Ectodermal cell (in vitro differentiated cells): Measurements from ENCODE around the gene LONRF2.

Experiments used
- H3K27ac ChIP-seq: 2 replicates; pipeline ENCODE4 v1.7.0; 2013; ENCODE audit warnings: mild to moderate bottlenecking, low read depth, low read length; ENCODE audit not compliant: insufficient read depth, poor library complexity, severe bottlenecking
- H3K27me3 ChIP-seq: 2 replicates; pipeline ENCODE4 v1.7.0; 2013; ENCODE audit warnings: mild to moderate bottlenecking, low read length; ENCODE audit not compliant: insufficient read depth, control insufficient read depth, poor library complexity, severe bottlenecking
- H3K36me3 ChIP-seq: one replicate; pipeline ENCODE4 v1.7.0; 2013; ENCODE audit warnings: low read length; ENCODE audit not compliant: control insufficient read depth, insufficient read depth
- H3K4me1 ChIP-seq: one replicate; pipeline ENCODE4 v1.7.0; 2013; ENCODE audit warnings: low read length; ENCODE audit not compliant: control insufficient read depth, insufficient read depth
- H3K4me3 ChIP-seq: 2 replicates; pipeline ENCODE4 v1.7.0; 2013; ENCODE audit warnings: low read depth, low read length, control low read depth; ENCODE audit not compliant: insufficient read depth
- H3K9me3 ChIP-seq: 2 replicates; pipeline ENCODE4 v1.7.0; 2013; ENCODE audit warnings: mild to moderate bottlenecking, low read length, moderate library complexity; ENCODE audit not compliant: control insufficient read depth
- WGBS, 2 experiments: methylation state at CpG; one replicate each; pipeline ENCODE4 v1.1.7; 2013; ENCODE audit warnings: missing lambda C conversion rate in 2 of 2; 5-methylcytosine and 5-hydroxymethylcytosine counted together

The LONRF2 gene

DNA sequence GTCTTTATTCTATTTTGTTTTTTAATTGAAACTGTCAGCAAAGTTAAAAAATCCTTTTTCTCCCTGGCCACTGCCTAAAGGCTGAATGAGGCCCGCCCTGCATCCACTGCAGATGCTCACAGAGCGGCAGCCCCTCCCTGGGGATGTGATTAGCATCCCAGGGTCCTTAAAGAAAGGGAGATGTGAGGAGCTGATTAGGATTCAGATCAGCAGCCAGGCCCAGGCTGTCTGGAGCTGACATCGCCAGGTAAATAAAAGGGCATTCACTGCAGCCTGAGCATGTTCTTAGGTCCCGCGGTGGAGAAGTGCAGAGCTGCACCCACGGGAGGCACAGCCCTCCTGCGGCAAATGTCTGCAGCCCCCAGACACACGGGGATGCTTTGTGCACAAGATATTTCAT is 83.8 kb downstream of the LONRF2 start:
- Histone ChIP-seq H3K36me3 (no peaks in the 10 kb centered on the region), H3K27me3 (no peaks in the 10 kb centered on the region), H3K4me1 (peaks cover 17% of the 10 kb centered on the region), H3K4me3 (no peak overlapping the region), H3K27ac (no peak overlapping the region), H3K9me3 (no peaks in the 10 kb centered on the region)
- 58 to 61% methylated on average over 8 of the region's 8 CpGs for WGBS, 2 experiments

DNA sequence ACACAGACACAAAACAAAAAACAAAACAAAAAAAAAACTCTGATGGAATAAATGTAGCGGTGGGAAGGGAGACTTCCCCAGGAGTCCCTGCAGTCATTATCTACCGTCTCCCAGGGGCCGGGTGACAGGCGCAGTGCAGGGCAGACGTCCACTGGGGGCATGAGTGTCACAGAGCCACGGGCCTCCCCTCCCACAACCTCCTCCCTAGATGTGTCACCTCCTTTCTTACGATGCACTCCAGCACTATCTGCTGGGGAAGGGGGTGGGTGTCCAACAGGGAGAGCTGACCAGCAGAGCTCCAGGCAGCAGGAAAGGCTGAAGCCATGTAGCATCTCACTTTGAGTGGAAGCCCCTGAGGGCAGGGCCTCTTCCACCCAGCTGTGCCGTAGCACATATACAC is 84.5 kb downstream of the LONRF2 start:
- Histone ChIP-seq H3K36me3 (no peaks in the 10 kb centered on the region), H3K4me3 (no peak overlapping the region), H3K4me1 (peaks cover 17% of the 10 kb centered on the region), H3K27me3 (no peaks in the 10 kb centered on the region), H3K27ac (no peak overlapping the region), H3K9me3 (no peaks in the 10 kb centered on the region)
- 67 to 77% methylated on average over 8 of the region's 8 CpGs for WGBS, 2 experiments

DNA sequence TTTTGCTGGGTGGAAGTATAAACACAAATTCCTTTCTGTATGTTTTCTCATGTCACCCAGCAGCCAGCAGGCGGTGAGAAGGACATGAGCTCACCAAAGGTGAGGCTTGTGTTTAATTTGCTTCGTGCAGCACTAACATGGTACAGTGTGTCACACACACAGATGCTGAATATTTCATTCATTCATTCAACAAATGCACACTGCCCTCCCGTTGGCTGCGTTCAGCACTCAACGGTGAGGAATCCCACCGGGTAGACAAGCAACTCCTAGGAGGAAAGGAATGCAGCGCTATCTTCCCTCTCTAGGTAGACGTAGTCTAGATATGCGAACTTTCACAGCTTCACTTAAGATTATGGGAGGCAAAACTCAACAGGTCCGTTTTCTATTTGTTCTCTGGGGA is 85.1 kb downstream of the LONRF2 start:
- Histone ChIP-seq H3K9me3 (no peaks in the 10 kb centered on the region), H3K36me3 (no peaks in the 10 kb centered on the region), H3K27me3 (no peaks in the 10 kb centered on the region), H3K4me1 (peaks cover 17% of the 10 kb centered on the region), H3K4me3 (no peak overlapping the region), H3K27ac (no peak overlapping the region)
- 85 to 87% methylated on average over 10 of the region's 10 CpGs for WGBS, 2 experiments

DNA sequence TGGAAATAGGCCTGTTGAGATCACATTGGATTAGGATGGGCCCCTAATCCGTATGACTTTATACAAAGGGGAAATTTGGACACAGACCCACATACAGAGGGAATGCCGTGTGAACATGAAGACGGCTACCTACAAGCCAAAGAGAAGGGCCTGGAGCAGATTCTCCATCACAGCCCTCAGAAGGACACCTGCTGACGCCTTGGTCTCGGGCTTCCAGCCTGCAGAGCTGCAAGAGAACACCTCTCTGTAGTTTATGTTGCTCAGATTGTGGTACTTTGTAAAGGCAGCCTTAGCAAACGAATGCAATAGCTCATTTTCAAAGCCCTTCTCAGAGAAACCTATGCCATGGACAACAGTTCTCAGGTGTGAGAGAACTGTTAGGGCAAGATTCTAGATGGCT is 86.1 kb downstream of the LONRF2 start:
- no peak overlapping the region for H3K4me3 ChIP-seq
- no peaks in the 10 kb centered on the region for H3K27me3 ChIP-seq
- H3K27ac ChIP-seq = no peak overlapping the region
- 79 to 82% methylated on average over 6 of the region's 6 CpGs for WGBS, 2 experiments
- H3K9me3 ChIP-seq = no peaks in the 10 kb centered on the region
- no peaks in the 10 kb centered on the region for H3K36me3 ChIP-seq
- peaks cover 17% of the 10 kb centered on the region for H3K4me1 ChIP-seq

DNA sequence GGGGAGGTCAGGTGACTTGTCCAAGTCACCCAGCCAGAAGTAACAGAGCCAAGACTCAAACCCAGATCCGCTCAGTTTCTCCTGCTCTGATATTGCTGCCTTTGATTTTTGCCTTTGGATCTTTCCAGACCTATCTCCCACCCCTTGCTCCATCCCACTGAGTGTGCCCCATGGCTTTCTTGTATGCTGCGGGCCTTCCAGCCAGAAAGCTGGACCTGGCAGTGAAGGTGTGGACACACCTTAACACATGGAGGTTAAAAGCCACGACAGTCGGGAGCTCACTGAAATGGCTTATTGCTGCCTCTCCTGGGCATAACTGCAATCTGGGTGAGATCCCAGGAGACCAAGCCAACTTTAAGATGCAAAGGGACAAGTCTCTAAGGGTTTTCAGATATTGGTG is 86.7 kb downstream of the LONRF2 start:
- 95 to 96% methylated on average over 4 of the region's 4 CpGs for WGBS, 2 experiments
- Histone ChIP-seq H3K36me3 (no peaks in the 10 kb centered on the region), H3K9me3 (no peaks in the 10 kb centered on the region), H3K27me3 (no peaks in the 10 kb centered on the region), H3K4me3 (no peak overlapping the region), H3K4me1 (peaks cover 17% of the 10 kb centered on the region), H3K27ac (no peak overlapping the region)

DNA sequence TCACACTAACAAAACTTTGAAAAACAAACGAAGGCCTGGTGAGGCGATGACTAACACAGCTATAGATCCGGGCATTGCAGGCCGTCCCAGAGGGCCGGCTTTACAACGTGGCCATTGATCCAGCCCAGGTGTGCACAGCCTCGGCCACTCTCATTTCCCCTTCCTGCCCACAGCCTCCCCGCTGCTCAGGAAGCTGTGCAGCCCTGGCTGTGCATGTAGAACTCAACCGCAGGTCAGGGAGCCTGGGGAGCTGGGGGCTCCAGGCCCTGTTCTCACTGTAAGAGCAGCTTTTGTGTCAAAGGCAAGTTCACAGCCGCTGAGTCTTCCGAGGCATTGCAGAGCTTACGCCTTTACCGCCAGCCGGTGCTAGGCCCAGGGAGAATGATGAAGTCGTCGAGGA is 87.2 kb downstream of the LONRF2 start:
- Histone ChIP-seq H3K9me3 (no peaks in the 10 kb centered on the region), H3K4me1 (peaks cover 17% of the 10 kb centered on the region), H3K36me3 (no peaks in the 10 kb centered on the region), H3K27ac (no peak overlapping the region), H3K27me3 (no peaks in the 10 kb centered on the region), H3K4me3 (no peak overlapping the region)
- WGBS, 2 experiments = 67 to 71% methylated on average over 16 of the region's 16 CpGs

DNA sequence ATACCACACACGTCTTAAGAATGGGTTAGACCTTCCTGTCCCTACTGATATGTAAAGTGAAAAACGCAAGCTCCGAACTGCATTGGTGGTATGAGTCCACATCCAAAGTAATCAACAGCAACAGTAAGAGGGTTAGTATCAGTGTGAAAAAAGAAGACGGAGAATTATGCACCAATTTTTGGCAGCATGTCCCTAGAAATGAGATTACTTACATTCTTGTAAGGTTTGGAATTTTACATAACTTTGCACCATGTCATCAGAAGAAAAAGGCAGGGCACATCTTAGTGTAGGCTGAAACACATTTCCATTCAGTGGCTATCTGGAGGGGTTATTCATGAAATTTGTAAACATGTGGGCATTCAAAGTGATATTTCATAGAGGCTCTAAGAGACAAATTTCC is 88.2 kb downstream of the LONRF2 start:
- Histone ChIP-seq H3K27ac (no peak overlapping the region), H3K36me3 (no peaks in the 10 kb centered on the region), H3K4me3 (no peak overlapping the region), H3K4me1 (peaks cover 7% of the 10 kb centered on the region), H3K9me3 (no peaks in the 10 kb centered on the region), H3K27me3 (no peaks in the 10 kb centered on the region)
- WGBS, 2 experiments = 93 to 97% methylated on average over 4 of the region's 4 CpGs

DNA sequence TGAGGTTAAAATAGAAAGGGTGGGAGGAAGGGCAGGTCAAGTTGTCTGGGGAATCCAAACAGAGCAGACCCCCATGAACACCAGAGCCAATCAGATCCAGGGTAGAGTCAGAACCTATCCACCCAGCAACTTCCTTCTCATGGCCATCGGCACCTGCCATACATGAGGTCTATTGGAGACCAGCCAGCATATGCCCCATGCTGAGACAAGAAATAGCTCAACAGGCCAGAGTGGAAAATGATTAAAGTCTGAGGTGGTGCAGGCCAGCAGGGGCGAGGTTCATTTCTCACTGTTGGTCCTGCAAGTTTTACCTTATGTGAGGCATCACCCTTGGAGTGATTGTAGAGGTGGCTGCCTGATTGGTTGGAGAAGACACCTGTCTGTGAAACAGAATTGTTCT is 89.2 kb downstream of the LONRF2 start:
- H3K4me1 ChIP-seq = no peaks in the 10 kb centered on the region
- H3K9me3 ChIP-seq = no peaks in the 10 kb centered on the region
- no peak overlapping the region for H3K4me3 ChIP-seq
- H3K27ac ChIP-seq = no peak overlapping the region
- WGBS, 2 experiments = 93 to 100% methylated on average over 2 of the region's 2 CpGs
- no peaks in the 10 kb centered on the region for H3K27me3 ChIP-seq
- H3K36me3 ChIP-seq = no peaks in the 10 kb centered on the region

DNA sequence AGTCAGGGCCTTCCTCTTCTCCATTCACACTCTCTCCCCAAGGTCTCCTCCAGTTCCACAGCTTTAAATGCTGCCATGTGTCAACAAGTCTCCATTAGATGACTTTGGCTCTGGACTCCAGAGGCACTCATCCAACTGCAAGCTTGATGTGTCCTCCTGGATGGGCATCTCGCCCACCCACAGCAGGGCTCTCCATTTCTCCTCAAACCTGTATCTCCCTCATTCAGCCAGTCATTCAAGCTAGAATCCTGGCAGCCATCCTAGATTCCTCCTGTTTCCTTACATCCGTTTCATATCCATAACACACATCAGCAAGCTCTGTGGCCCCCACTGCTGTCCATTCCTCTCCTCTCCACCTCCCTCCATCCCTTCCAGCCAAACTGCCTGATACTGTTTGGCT is 91.5 kb downstream of the LONRF2 start:
- H3K4me1 ChIP-seq = no peaks in the 10 kb centered on the region
- no peaks in the 10 kb centered on the region for H3K27me3 ChIP-seq
- WGBS, 2 experiments = 89 to 93% methylated on average over 2 of the region's 2 CpGs

DNA sequence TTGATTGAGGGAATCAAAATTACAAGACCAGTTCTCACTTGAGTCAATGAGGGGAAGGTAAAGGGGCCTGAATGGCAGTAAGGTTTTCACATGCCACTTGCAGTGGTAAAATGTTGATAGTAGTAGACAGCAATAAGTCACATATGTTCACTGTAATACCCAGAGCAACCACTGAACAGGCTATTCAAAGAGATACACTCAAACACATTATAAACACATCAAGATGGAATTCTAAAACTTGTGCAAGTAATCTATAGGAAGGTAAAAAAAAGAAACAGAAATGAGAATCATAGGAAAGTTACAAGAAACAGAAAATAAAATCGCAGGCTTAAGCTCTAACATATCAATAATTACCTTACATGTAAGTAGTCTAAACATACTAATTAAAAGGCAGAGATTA is 93.3 kb downstream of the LONRF2 start:
- no CpG with 5 or more reads among the region's 1 CpG for WGBS, 2 experiments
- H3K9me3 ChIP-seq = no peaks in the 10 kb centered on the region

More for the DNA sequence above, 91.5 kb downstream of the LONRF2 start:
- Histone ChIP-seq H3K9me3 (no peaks in the 10 kb centered on the region), H3K36me3 (no peaks in the 10 kb centered on the region), H3K4me3 (no peak overlapping the region), H3K27ac (no peak overlapping the region)

DNA sequence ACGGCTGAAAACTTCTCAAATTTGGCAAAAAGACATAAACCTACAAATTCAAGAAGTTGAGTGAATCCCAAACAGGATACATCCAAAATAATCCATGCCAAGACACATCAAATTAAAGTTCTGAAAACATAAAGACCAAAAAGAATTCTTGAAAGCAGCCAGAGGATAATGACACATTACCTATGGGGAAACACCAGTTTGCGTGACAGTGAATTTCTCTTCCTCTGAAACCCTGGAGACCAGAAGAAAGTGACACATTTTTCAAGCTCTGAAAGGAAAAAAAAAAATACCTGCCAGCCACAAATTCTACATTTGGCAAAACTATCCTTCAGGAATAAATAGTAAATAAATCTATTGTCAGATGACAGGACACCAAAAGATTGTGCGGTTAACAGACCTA is 93.9 kb downstream of the LONRF2 start:
- Histone ChIP-seq H3K4me3 (no peak overlapping the region), H3K36me3 (no peaks in the 10 kb centered on the region), H3K27ac (no peak overlapping the region), H3K9me3 (no peaks in the 10 kb centered on the region), H3K4me1 (no peaks in the 10 kb centered on the region), H3K27me3 (no peaks in the 10 kb centered on the region)
- 94% methylated on average over 3 of the region's 3 CpGs for WGBS, 2 experiments

More for the DNA sequence above, 93.3 kb downstream of the LONRF2 start:
- H3K4me1 ChIP-seq = no peaks in the 10 kb centered on the region
- H3K36me3 ChIP-seq = no peaks in the 10 kb centered on the region
- H3K4me3 ChIP-seq = no peak overlapping the region
- H3K27ac ChIP-seq = no peak overlapping the region
- H3K27me3 ChIP-seq = no peaks in the 10 kb centered on the region
